WERI-Rb-1 (cell line): Measurements from ENCODE around the gene PSMB2.

ENCODE experiments used
- DNase-seq: peaks from one replicate; pipeline ENCODE4 v3.0.0-alpha.2; 2020
- H3K27ac ChIP-seq: fragments of 250-450 bp; sonication (Bioruptor Pico); 2 replicates; pipeline ENCODE4 v1.5.1; 2020; ENCODE audit warnings: mild to moderate bottlenecking, moderate library complexity
- H3K27me3 ChIP-seq: fragments of 250-450 bp; sonication (Bioruptor Pico); 2 replicates; pipeline ENCODE4 v1.5.1; 2021; ENCODE audit warnings: mild to moderate bottlenecking, low read depth, moderate library complexity; ENCODE audit not compliant: insufficient read depth, severe bottlenecking
- H3K36me3 ChIP-seq: fragments of 250-450 bp; sonication (Bioruptor Pico); 2 replicates; pipeline ENCODE4 v1.5.1; 2020; ENCODE audit warnings: mild to moderate bottlenecking, moderate library complexity
- H3K4me3 ChIP-seq: 2 replicates; pipeline ENCODE4 v1.5.1; 2011; ENCODE audit warnings: low read depth, mild to moderate bottlenecking, control low read depth, low read length
- H3K9me3 ChIP-seq: fragments of 250-450 bp; sonication (Bioruptor Pico); 2 replicates; pipeline ENCODE4 v1.5.1; 2021; ENCODE audit warnings: mild to moderate bottlenecking, moderate library complexity; ENCODE audit not compliant: severe bottlenecking
- TF ChIP-seq, protein P1 (sequence below): IDR thresholded peaks from 2 replicates; pipeline ENCODE4 v1.5.1; 2011; ENCODE audit warnings: low read depth, mild to moderate bottlenecking, control low read depth, inconsistent platforms, low read length

Gene PSMB2

GRCh38 chr1:35567947-35568558, 73.3 kb downstream of the PSMB2 start:
- TF ChIP-seq, protein P1, sequence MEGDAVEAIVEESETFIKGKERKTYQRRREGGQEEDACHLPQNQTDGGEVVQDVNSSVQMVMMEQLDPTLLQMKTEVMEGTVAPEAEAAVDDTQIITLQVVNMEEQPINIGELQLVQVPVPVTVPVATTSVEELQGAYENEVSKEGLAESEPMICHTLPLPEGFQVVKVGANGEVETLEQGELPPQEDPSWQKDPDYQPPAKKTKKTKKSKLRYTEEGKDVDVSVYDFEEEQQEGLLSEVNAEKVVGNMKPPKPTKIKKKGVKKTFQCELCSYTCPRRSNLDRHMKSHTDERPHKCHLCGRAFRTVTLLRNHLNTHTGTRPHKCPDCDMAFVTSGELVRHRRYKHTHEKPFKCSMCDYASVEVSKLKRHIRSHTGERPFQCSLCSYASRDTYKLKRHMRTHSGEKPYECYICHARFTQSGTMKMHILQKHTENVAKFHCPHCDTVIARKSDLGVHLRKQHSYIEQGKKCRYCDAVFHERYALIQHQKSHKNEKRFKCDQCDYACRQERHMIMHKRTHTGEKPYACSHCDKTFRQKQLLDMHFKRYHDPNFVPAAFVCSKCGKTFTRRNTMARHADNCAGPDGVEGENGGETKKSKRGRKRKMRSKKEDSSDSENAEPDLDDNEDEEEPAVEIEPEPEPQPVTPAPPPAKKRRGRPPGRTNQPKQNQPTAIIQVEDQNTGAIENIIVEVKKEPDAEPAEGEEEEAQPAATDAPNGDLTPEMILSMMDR: no peak
- no peak overlapping the region for H3K4me3 ChIP-seq
- H3K36me3 ChIP-seq: peaks cover 20% of the 10 kb centered on the region
- H3K9me3 ChIP-seq: no peaks in the 10 kb centered on the region
- H3K27ac ChIP-seq: no peak overlapping the region
- H3K27me3 ChIP-seq: no peaks in the 10 kb centered on the region
- DNase-seq: no peak

DNA sequence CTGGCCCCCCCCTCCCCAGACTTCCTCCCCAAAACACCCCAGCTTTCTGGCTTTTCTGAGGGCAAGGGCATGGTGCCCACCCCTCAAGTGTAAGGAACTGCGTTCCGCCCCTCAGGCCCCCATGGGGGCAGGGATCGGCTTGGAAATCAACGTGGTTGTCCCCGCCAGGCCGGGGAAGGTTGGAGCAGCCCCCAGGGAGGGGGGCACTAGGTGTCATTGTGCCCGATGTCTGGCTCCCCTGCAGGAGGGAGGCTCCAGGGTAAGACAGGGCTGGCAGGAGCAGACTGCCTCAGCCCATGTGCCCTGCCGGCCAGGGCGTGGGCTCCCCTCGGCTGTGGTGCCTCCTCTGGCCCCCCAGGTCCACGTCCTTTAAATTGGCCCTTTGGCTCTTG, 75.6 kb downstream of the PSMB2 start:
- no peak for DNase-seq
- H3K27ac ChIP-seq: peak overlapping the region; percentile 70
- TF ChIP-seq, protein P1: no peak
- H3K27me3 ChIP-seq: no peaks in the 10 kb centered on the region
- no peak overlapping the region for H3K4me3 ChIP-seq
- H3K9me3 ChIP-seq: no peaks in the 10 kb centered on the region
- peaks cover 36% of the 10 kb centered on the region for H3K36me3 ChIP-seq

DNA sequence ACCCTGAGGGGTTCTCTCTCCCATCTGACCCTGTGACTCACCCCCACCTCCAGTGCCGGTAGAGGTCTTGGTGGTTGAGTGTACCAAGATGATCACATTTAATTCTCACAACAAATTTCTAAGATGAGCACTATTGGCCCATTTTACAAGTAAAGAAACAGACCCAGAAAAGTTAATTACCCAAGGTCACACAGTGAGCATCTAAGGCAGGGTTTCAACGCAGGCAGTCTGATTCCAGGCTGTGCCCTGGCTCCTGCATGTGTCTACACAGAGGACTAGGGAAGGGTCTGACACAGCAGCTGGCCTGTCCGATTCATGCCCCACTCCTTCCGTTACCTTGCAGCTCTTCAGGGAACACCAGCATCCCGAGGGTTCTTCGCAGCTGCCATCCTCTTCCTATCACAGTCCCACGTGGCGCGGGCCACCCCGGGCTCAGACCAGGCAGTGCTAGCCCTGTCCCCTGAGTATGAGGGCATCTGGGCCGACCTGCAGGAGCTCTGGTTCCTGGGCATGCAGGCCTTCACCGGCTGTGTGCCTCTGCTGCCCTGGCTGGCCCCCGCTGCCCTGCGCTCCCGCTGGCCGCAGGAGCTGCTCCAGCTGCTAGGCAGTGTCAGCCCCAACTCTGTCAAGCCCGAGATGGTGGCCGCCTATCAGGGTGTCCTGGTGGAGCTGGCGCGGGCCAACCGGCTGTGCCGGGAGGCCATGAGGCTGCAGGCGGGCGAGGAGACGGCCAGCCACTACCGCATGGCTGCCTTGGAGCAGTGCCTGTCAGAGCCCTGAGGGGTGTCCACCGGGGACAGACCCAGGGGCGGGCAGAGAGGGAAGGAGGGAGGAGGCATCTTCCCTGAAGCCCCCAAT, 76.2 kb downstream of the PSMB2 start:
- TF ChIP-seq, protein P1: no peak
- H3K27me3 ChIP-seq: no peaks in the 10 kb centered on the region
- no peaks in the 10 kb centered on the region for H3K9me3 ChIP-seq
- peaks cover 40% of the 10 kb centered on the region for H3K36me3 ChIP-seq
- no peak overlapping the region for H3K4me3 ChIP-seq
- no peak for DNase-seq
- H3K27ac ChIP-seq: peak overlapping the region; percentile 70

DNA sequence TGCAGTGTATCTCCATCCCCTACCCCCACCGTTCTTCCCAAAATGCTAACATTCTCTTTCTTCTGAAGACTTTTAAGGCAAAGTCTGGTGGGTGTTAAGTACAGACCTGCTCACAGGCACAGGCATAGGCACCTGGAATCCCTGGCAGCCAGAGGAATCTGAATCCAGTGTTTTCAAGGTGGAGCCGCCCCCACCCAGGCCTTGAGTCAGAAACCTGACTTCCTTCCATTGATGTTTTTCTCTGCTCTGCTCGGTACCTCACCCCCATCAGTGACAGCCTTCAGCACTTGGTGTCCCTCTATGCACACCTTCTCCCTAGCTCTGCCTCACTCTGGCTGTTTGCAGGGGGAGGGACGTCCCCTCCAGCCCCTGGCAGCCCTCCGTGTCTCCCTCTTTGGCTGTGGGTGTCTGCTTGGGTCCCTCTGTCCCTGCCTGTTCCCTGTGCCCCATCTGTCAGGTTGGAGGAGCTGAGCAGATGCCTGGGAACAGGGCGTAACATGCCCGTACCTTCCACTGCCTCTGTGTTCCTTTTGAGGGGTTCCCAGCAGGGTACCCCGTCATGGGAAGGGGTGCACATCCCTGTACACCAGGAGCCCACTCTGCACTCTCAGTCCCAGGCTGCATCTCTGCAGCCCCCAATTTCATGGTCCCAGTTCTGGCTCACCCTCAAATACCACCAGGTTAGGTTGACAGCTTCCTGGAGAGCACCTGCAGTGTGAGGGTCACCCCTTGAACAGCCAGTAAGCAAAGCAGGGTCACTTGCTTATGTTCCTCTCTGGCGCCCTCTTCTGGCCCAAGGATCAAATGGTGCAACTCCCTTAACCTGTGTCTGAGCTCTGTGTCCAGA, 77.1 kb downstream of the PSMB2 start:
- no peaks in the 10 kb centered on the region for H3K27me3 ChIP-seq
- no peak overlapping the region for H3K4me3 ChIP-seq
- H3K9me3 ChIP-seq: no peaks in the 10 kb centered on the region
- peaks cover 45% of the 10 kb centered on the region for H3K36me3 ChIP-seq
- TF ChIP-seq, protein P1: peak; percentile 93
- H3K27ac ChIP-seq: no peak overlapping the region; the same call in 1 of the 2 replicates
- peak; percentile 84 for DNase-seq

DNA sequence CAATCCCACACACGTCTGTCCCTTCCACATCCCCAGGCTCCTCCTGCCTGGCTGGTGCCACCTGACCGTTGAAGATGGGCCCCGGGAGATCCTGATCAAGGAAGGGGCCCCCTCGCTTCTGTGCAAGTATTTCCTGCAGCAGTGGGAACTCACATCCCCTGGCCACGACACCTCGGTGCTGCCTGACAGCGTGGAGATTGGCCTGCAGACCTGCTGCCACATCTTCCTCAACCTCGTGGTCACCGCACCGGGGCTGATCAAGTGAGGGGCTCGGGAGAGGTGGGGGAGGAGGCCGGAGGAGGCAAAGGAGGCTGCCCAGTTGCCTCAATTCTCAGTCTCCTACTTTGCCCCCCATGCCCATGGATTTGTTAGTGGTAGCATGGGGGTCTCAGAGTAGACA, 78.2 kb downstream of the PSMB2 start:
- no peak overlapping the region for H3K27ac ChIP-seq
- no peaks in the 10 kb centered on the region for H3K9me3 ChIP-seq
- TF ChIP-seq, protein P1: no peak
- H3K4me3 ChIP-seq: no peak overlapping the region
- peaks cover 45% of the 10 kb centered on the region for H3K36me3 ChIP-seq
- no peak for DNase-seq
- no peaks in the 10 kb centered on the region for H3K27me3 ChIP-seq
